IMR-90 (cell line): ENCODE measurements around the gene RASGRP2. TPM values are rescaled to one million over a fixed set of nuclear protein-coding genes. Genes with fewer than 3 reads are reported as not detected.
A peak's percentile ranks its signal among the peaks of the same experiment; 100 is the strongest.

Experiments
- ATAC-seq: fragments of 200-7000 bp; cut with Tn5 transposase; 2 replicates; pipeline ENCODE4 v1.9.1; 2020; ENCODE audit warnings: low read depth, mild to moderate bottlenecking, moderate library complexity
- BruUV-seq: library from RNA; stranded (reverse); fragments of 400-500 nt; replicated peaks from 2 replicates; lab custom pipeline; 2021; lab: Mats Ljungman, UMichigan
- CTCF ChIA-PET: fragments of 300-600 bp; formaldehyde crosslinking; extraction: SDS; loops from one replicate; lab custom pipeline; 2021; ENCODE audit warnings: antibody characterized with exemption; lab: Yijun Ruan, JAX
- POLR2A ChIA-PET: fragments of 300-600 bp; sonication (Branson Sonifier 250); formaldehyde crosslinking; loops from one replicate; lab custom pipeline; 2022; ENCODE audit warnings: antibody characterized with exemption; ENCODE audit not compliant: unreplicated experiment; lab: Charles Lee
- DNase-seq: peaks from one replicate; pipeline ENCODE4 v3.0.0; 2013
- H2AFZ ChIP-seq: replicated peaks from 2 replicates; pipeline ENCODE3; 2013; ENCODE audit warnings: low read length, mild to moderate bottlenecking; ENCODE audit not compliant: poor library complexity
- H2AK5ac ChIP-seq: 2 replicates; pipeline ENCODE4 v1.6.1; 2013; ENCODE audit warnings: low read depth, low read length, inconsistent platforms
- H2AK9ac ChIP-seq: replicated peaks from 2 replicates; pipeline ENCODE3; 2013; ENCODE audit warnings: mild to moderate bottlenecking, low read depth, low read length, moderate library complexity; ENCODE audit not compliant: poor library complexity
- H2BK120ac ChIP-seq: 2 replicates; pipeline ENCODE4 v1.6.1; 2013; ENCODE audit warnings: low read depth, low read length, inconsistent platforms
- H2BK15ac ChIP-seq: 3 replicates; pipeline ENCODE4 v1.6.1; 2013; ENCODE audit warnings: low read depth, low read length, inconsistent platforms
- H2BK20ac ChIP-seq: 2 replicates; pipeline ENCODE4 v1.6.1; 2013; ENCODE audit warnings: low read depth, mild to moderate bottlenecking, inconsistent platforms, low read length, moderate library complexity
- H2BK5ac ChIP-seq: 2 replicates; pipeline ENCODE4 v1.6.1; 2013; ENCODE audit warnings: mild to moderate bottlenecking, low read depth, low read length, inconsistent platforms; ENCODE audit not compliant: poor library complexity, severe bottlenecking
- H3K14ac ChIP-seq: replicated peaks from 2 replicates; pipeline ENCODE4 v1.6.1; 2013; ENCODE audit warnings: low read depth, low read length, inconsistent platforms
- H3K18ac ChIP-seq: 2 replicates; pipeline ENCODE4 v1.6.1; 2013; ENCODE audit warnings: low read depth, low read length, control low read depth
- H3K23ac ChIP-seq: 2 replicates; pipeline ENCODE4 v1.6.1; 2013; ENCODE audit warnings: low read depth, low read length, inconsistent platforms
- H3K27ac ChIP-seq: 2 replicates; pipeline ENCODE4 v1.5.1; 2013; ENCODE audit warnings: mild to moderate bottlenecking, control low read depth, low read length; ENCODE audit not compliant: insufficient read depth
- H3K27me3 ChIP-seq: 2 replicates; pipeline ENCODE4 v1.6.1; 2013; ENCODE audit warnings: low read length; ENCODE audit not compliant: control insufficient read depth, insufficient read depth
- H3K36me3 ChIP-seq: 2 replicates; pipeline ENCODE4 v1.6.1; 2013; ENCODE audit warnings: low read length, mixed read lengths; ENCODE audit not compliant: control insufficient read depth, insufficient read depth
- H3K4ac ChIP-seq: 2 replicates; pipeline ENCODE4 v1.6.1; 2013; ENCODE audit warnings: low read depth, low read length, inconsistent platforms
- H3K4me1 ChIP-seq: 2 replicates; pipeline ENCODE4 v1.6.1; 2013; ENCODE audit warnings: low read length, mixed read lengths; ENCODE audit not compliant: control insufficient read depth, insufficient read depth
- H3K4me2 ChIP-seq: 2 replicates; pipeline ENCODE4 v1.6.1; 2013; ENCODE audit warnings: low read depth, mild to moderate bottlenecking, control low read depth, low read length, moderate library complexity
- H3K4me3 ChIP-seq: 2 replicates; pipeline ENCODE4 v1.5.1; 2013; ENCODE audit warnings: low read depth, mild to moderate bottlenecking, control low read depth, low read length, moderate library complexity; ENCODE audit not compliant: insufficient read depth
- H3K56ac ChIP-seq: 2 replicates; pipeline ENCODE4 v1.6.1; 2013; ENCODE audit warnings: low read length, inconsistent platforms; ENCODE audit not compliant: insufficient read depth; ENCODE audit errors: extremely low read depth
- H3K79me1 ChIP-seq, 2 experiments: 2 replicates each; pipeline ENCODE4 v1.6.1; 2013; ENCODE audit warnings: low read length in 2 of 2, inconsistent platforms in 1 of 2, low read depth in 1 of 2
- H3K9ac ChIP-seq: 2 replicates; pipeline ENCODE4 v1.6.1; 2013; ENCODE audit warnings: low read depth, low read length, control low read depth
- H3K9me1 ChIP-seq: 2 replicates; pipeline ENCODE4 v1.6.1; 2013; ENCODE audit warnings: low read length, inconsistent platforms; ENCODE audit not compliant: insufficient read depth
- H3K9me3 ChIP-seq: 2 replicates; pipeline ENCODE4 v1.6.1; 2013; ENCODE audit warnings: low read length; ENCODE audit not compliant: control insufficient read depth, insufficient read depth
- H4K20me1 ChIP-seq: 2 replicates; pipeline ENCODE4 v1.6.1; 2013; ENCODE audit warnings: low read length, inconsistent platforms; ENCODE audit not compliant: insufficient read depth
- H4K5ac ChIP-seq: 2 replicates; pipeline ENCODE4 v1.6.1; 2013; ENCODE audit warnings: mild to moderate bottlenecking, low read depth, low read length, control low read depth
- H4K8ac ChIP-seq, 2 experiments: 2 replicates each; pipeline ENCODE4 v1.6.1; 2013; ENCODE audit warnings: low read depth in 2 of 2, low read length in 2 of 2, control low read depth in 1 of 2, inconsistent platforms in 1 of 2
- H4K91ac ChIP-seq: 2 replicates; pipeline ENCODE4 v1.6.1; 2013; ENCODE audit warnings: low read depth, low read length, inconsistent platforms; ENCODE audit not compliant: insufficient read depth
- FOS ChIP-seq: fragments of 150-350 bp; IDR thresholded peaks from 2 replicates; pipeline ENCODE4 v1.6.1; 2016; ENCODE audit warnings: low read depth, low read length
- MXI1 ChIP-seq: IDR thresholded peaks from 2 replicates; pipeline ENCODE4 v1.6.1; 2012; ENCODE audit warnings: low read depth, mild to moderate bottlenecking, low read length, moderate library complexity, borderline replicate concordance
- POLR2A ChIP-seq: IDR thresholded peaks from 2 replicates; pipeline ENCODE4 v1.6.1; 2012; ENCODE audit warnings: mild to moderate bottlenecking, low read depth, low read length
- RCOR1 ChIP-seq: IDR thresholded peaks from 2 replicates; pipeline ENCODE4 v1.6.1; 2012; ENCODE audit warnings: mild to moderate bottlenecking, low read length, improper control_type of control experiment; ENCODE audit not compliant: insufficient replicate concordance
- SMC3 ChIP-seq: fragments of 150-350 bp; IDR thresholded peaks from 2 replicates; pipeline ENCODE4 v1.6.1; 2016; ENCODE audit warnings: low read depth, mild to moderate bottlenecking, antibody characterized with exemption, low read length, moderate library complexity
- WGBS, 2 experiments: methylation state at CpG; one replicate each; pipeline versions ENCODE4 v1.1.5 to v1.1.7; 2013; ENCODE audit warnings: missing lambda C conversion rate in 2 of 2; ENCODE audit not compliant: insufficient read length in 1 of 2; ENCODE audit errors: extremely low coverage in 2 of 2; 5-methylcytosine and 5-hydroxymethylcytosine counted together
- dilution Hi-C: fragments of 300-500 bp; cut with HindIII; formaldehyde crosslinking; loops from one replicate; pipeline ENCODE4 v1.14.3; 2018; ENCODE audit warnings: low sequenced_read_pairs; ENCODE audit not compliant: unreplicated experiment
- in situ Hi-C: fragments of 300-500 bp; cut with MboI; formaldehyde crosslinking; loops from 3 replicates; pipeline ENCODE4 v1.14.3; 2019; ENCODE audit warnings: low sequenced_read_pairs, inconsistent platforms, mixed read lengths
- intact Hi-C: fragments of 100-400 bp; cut with micrococcal nuclease; formaldehyde crosslinking; loops from 2 replicates; pipeline ENCODE4 v1.10.0; 2022
- polyA plus RNA-seq, 3 experiments: library from polyadenylated mRNA; depleted of rRNA; stranded (reverse); fragments of >200 nt; gene quantifications; 2 replicates each; pipeline ENCODE4 v1.2.3, GENCODE V29; 2012; ENCODE audit warnings: low replicate concordance in 1 of 3
- total RNA-seq: library from RNA; depleted of rRNA; stranded (reverse); fragments of >200 nt; gene quantifications from 2 replicates; pipeline ENCODE4 v1.2.3, GENCODE V29; 2012
- TF ChIP-seq, protein P1 (sequence below): fragments of 150-350 bp; IDR thresholded peaks from 2 replicates; pipeline ENCODE4 v1.6.1; 2016; ENCODE audit warnings: low read depth, mild to moderate bottlenecking, low read length, moderate library complexity, borderline replicate concordance
- TF ChIP-seq, protein P2 (sequence below): conservative IDR thresholded peaks from 2 replicates; pipeline ENCODE4 v1.5.1; 2012; ENCODE audit warnings: mild to moderate bottlenecking, low read depth, low read length, improper control_type of control experiment

Gene RASGRP2
- total and polyA plus RNA-seq, 2 of the 4 experiments (the other 2 are of a cell fraction), result 1.2 TPM; not detected in 1

DNA sequence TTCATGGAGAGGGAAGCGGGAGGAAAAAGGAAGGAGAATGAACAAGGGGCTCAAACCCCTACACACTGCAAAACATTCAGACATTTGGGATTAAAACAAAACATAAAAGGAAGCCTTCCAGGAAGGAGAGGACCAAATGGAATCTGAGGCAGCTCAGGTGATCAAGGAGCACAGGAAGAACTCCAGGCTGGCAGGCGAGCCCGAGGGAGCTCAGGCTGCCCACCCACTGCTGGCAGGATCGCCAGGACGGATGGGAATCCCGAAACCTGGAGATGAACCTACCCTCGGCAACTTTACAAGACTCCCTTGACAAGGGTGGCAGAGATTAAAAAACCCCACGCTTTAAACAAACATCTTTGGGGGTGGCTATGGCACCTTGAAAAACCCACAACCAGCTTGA lies 20.8 kb upstream of the RASGRP2 start:
- H3K18ac ChIP-seq, result no peak overlapping the region
- H2BK15ac ChIP-seq, result no peak overlapping the region
- intact Hi-C loops, result no loop called here
- no peak overlapping the region for H2BK20ac ChIP-seq
- no peak overlapping the region for H3K14ac ChIP-seq
- H4K5ac ChIP-seq, result no peak overlapping the region
- 96% methylated on average over 5 of the region's 8 CpGs; no CpG with 5 or more reads in 1 of the 2 experiments for WGBS, 2 experiments
- peaks cover 18% of the 10 kb centered on the region for H3K4me1 ChIP-seq
- H3K9me1 ChIP-seq, result peaks cover 18% of the 10 kb centered on the region; the same call in 1 of the 2 replicates
- no peak overlapping the region for H2AFZ ChIP-seq
- H3K4ac ChIP-seq, result no peak overlapping the region
- H4K91ac ChIP-seq, result no peak overlapping the region
- no peak overlapping the region for H2BK120ac ChIP-seq
- no peak overlapping the region for H2BK5ac ChIP-seq
- dilution Hi-C loops, result no loop called here
- H4K8ac ChIP-seq, result no peak overlapping the region
- CTCF ChIA-PET, result no interaction called here
- TSS peak; percentile 84 for BruUV-seq
- in situ Hi-C loops, result no loop called here
- no peaks in the 10 kb centered on the region for H3K9me3 ChIP-seq
- H3K4me2 ChIP-seq, result no peak overlapping the region
- H4K20me1 ChIP-seq, result peaks cover 66% of the 10 kb centered on the region
- no peak overlapping the region for H2AK9ac ChIP-seq
- no peak overlapping the region for H3K23ac ChIP-seq
- POLR2A ChIA-PET, result no interaction called here
- TF ChIP-seq FOS (no peak), RCOR1 (no peak), SMC3 (no peak), MXI1 (no peak), POLR2A (no peak)
- TF ChIP-seq, protein P1, sequence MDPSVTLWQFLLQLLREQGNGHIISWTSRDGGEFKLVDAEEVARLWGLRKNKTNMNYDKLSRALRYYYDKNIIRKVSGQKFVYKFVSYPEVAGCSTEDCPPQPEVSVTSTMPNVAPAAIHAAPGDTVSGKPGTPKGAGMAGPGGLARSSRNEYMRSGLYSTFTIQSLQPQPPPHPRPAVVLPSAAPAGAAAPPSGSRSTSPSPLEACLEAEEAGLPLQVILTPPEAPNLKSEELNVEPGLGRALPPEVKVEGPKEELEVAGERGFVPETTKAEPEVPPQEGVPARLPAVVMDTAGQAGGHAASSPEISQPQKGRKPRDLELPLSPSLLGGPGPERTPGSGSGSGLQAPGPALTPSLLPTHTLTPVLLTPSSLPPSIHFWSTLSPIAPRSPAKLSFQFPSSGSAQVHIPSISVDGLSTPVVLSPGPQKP, result no peak
- TF ChIP-seq, protein P2, sequence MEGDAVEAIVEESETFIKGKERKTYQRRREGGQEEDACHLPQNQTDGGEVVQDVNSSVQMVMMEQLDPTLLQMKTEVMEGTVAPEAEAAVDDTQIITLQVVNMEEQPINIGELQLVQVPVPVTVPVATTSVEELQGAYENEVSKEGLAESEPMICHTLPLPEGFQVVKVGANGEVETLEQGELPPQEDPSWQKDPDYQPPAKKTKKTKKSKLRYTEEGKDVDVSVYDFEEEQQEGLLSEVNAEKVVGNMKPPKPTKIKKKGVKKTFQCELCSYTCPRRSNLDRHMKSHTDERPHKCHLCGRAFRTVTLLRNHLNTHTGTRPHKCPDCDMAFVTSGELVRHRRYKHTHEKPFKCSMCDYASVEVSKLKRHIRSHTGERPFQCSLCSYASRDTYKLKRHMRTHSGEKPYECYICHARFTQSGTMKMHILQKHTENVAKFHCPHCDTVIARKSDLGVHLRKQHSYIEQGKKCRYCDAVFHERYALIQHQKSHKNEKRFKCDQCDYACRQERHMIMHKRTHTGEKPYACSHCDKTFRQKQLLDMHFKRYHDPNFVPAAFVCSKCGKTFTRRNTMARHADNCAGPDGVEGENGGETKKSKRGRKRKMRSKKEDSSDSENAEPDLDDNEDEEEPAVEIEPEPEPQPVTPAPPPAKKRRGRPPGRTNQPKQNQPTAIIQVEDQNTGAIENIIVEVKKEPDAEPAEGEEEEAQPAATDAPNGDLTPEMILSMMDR, result no peak
- no peaks in the 10 kb centered on the region for H3K27me3 ChIP-seq
- no peak overlapping the region for H2AK5ac ChIP-seq
- no peak overlapping the region for H3K4me3 ChIP-seq
- no peak overlapping the region for H3K9ac ChIP-seq
- ATAC-seq, result no peak
- peaks cover 31 to 73% of the 10 kb centered on the region in 2 experiments for H3K79me1 ChIP-seq
- peaks cover 76% of the 10 kb centered on the region for H3K36me3 ChIP-seq
- DNase-seq, result no peak
- H3K56ac ChIP-seq, result no peak overlapping the region
- no peak overlapping the region for H3K27ac ChIP-seq
